ENCODE results near the gene EXOSC10. TPM values are rescaled to one million over a fixed set of nuclear protein-coding genes. Genes with fewer than 3 reads are reported as not detected.

EXOSC10 gene
- polyA plus RNA-seq, 2 of the 4 experiments (the other 2 are of a cell fraction): 45.4 to 76.9 TPM

DNA sequence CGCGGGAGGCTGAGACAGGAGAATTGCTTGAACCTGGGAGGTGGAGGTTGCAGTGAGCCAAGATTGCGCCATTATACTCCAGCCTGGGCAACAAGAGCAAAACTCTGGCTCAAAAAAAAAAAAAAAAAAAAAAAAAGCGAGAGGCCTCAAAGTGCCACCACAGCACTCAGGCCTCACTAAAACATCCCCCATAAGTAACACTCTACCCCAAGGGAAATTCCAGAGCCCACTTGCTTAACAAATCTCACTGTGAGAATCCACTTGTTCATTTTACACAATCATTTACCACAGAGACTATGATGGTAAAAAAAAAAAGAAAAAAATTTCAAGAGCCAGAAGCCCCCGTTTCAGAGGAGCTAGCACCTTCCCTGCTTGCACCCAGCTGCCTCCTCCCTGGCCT, 26.3 kb upstream of the EXOSC10 start:
- ATAC-seq (no peak), DNase-seq (ENCODE audit: low read depth in 1 of 2, low spot score in 1 of 2) (no peak), FAIRE-seq (no peak)
- Histone ChIP-seq H3K9me3 (no peaks in the 10 kb centered on the region), H3K4me3 (no peak overlapping the region), H3K4me1 (no peaks in the 10 kb centered on the region), H3K4me2 (no peak overlapping the region), H3K27ac (no peak overlapping the region)
- 97% methylated on average over 5 of the region's 5 CpGs for WGBS (ENCODE audit: missing lambda C conversion rate)
- POLR2A ChIA-PET: no interaction called here
- CTCF ChIA-PET: interaction anchor here (0.6 to 0.9 kb wide), 3 partner anchors 49 to 128 kb away, joined by 3 read pairs; no protein-coding TSS in a partner anchor
- TF ChIP-seq NFE2L2 (conservative IDR thresholded peaks at IDR 0.05; ENCODE audit: low read length) (no peak), POLR2A (IDR thresholded peaks at IDR 0.05; ENCODE audit: low read length) (no peak), RNF2 (IDR thresholded peaks at IDR 0.05; ENCODE audit: borderline replicate concordance, low read depth) (no peak), KDM1A (IDR thresholded peaks at IDR 0.05; ENCODE audit: low read depth) (no peak), HEYL (CRISPR knock-in tag; IDR thresholded peaks at IDR 0.05) (no peak), JUNB (IDR thresholded peaks at IDR 0.05) (no peak), FOXS1 (CRISPR knock-in tag; IDR thresholded peaks at IDR 0.05) (no peak), PHF8 (IDR thresholded peaks at IDR 0.05; ENCODE audit: borderline replicate concordance, low read depth) (no peak), CBX8 (IDR thresholded peaks at IDR 0.05) (no peak)
- TF ChIP-seq, protein P1, sequence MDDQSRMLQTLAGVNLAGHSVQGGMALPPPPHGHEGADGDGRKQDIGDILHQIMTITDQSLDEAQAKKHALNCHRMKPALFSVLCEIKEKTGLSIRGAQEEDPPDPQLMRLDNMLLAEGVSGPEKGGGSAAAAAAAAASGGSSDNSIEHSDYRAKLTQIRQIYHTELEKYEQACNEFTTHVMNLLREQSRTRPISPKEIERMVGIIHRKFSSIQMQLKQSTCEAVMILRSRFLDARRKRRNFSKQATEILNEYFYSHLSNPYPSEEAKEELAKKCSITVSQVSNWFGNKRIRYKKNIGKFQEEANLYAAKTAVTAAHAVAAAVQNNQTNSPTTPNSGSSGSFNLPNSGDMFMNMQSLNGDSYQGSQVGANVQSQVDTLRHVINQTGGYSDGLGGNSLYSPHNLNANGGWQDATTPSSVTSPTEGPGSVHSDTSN (IDR thresholded peaks at IDR 0.05): no peak

DNA sequence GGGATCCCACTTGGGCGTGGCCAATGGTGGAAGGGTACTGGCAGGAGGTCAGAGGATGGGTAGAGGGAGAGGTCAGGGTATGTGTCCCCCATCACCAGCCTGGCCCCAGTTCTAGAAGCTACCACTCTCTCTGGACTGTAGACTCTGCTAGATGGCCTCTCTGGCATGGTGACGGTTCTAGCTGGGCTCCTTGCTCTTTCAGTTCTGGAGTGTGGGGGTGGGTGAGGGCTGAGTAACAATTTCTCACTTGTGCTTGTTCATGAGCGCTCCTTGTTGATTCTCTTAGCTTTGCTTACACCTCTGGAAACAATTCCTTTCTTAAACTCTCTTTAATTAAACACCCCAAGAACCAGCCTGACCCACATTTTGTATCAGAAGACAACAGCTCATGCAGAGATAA, 25.3 kb upstream of the EXOSC10 start:
- Histone ChIP-seq H3K4me2 (no peak overlapping the region), H3K4me1 (no peaks in the 10 kb centered on the region), H3K4me3 (no peak overlapping the region), H3K9me3 (no peaks in the 10 kb centered on the region), H3K27ac (no peak overlapping the region)
- DNase-seq (ENCODE audit: low read depth in 1 of 2, low spot score in 1 of 2): no peak
- CTCF ChIA-PET: interaction anchor here (0.8 to 1.4 kb wide), 2 partner anchors 10 to 36 kb away, joined by 3 to 4 read pairs; no protein-coding TSS in a partner anchor
- POLR2A ChIA-PET: no interaction called here
- TF ChIP-seq, protein P1 (IDR thresholded peaks at IDR 0.05): no peak
- no peak for TF ChIP-seq HDAC2 (IDR thresholded peaks at IDR 0.05)
- TF ChIP-seq, protein P2, sequence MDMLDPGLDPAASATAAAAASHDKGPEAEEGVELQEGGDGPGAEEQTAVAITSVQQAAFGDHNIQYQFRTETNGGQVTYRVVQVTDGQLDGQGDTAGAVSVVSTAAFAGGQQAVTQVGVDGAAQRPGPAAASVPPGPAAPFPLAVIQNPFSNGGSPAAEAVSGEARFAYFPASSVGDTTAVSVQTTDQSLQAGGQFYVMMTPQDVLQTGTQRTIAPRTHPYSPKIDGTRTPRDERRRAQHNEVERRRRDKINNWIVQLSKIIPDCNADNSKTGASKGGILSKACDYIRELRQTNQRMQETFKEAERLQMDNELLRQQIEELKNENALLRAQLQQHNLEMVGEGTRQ (IDR thresholded peaks at IDR 0.05): no peak
- TF ChIP-seq, protein P3, sequence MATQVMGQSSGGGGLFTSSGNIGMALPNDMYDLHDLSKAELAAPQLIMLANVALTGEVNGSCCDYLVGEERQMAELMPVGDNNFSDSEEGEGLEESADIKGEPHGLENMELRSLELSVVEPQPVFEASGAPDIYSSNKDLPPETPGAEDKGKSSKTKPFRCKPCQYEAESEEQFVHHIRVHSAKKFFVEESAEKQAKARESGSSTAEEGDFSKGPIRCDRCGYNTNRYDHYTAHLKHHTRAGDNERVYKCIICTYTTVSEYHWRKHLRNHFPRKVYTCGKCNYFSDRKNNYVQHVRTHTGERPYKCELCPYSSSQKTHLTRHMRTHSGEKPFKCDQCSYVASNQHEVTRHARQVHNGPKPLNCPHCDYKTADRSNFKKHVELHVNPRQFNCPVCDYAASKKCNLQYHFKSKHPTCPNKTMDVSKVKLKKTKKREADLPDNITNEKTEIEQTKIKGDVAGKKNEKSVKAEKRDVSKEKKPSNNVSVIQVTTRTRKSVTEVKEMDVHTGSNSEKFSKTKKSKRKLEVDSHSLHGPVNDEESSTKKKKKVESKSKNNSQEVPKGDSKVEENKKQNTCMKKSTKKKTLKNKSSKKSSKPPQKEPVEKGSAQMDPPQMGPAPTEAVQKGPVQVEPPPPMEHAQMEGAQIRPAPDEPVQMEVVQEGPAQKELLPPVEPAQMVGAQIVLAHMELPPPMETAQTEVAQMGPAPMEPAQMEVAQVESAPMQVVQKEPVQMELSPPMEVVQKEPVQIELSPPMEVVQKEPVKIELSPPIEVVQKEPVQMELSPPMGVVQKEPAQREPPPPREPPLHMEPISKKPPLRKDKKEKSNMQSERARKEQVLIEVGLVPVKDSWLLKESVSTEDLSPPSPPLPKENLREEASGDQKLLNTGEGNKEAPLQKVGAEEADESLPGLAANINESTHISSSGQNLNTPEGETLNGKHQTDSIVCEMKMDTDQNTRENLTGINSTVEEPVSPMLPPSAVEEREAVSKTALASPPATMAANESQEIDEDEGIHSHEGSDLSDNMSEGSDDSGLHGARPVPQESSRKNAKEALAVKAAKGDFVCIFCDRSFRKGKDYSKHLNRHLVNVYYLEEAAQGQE (IDR thresholded peaks at IDR 0.05): no peak
- TF ChIP-seq POLR2A (IDR thresholded peaks at IDR 0.05; ENCODE audit: low read length): no peak
- TF ChIP-seq ZSCAN20 (CRISPR knock-in tag; IDR thresholded peaks at IDR 0.05): no peak
- TF ChIP-seq BHLHE40 (IDR thresholded peaks at IDR 0.05; ENCODE audit: low read depth, low read length): no peak
- TF ChIP-seq, protein P4, sequence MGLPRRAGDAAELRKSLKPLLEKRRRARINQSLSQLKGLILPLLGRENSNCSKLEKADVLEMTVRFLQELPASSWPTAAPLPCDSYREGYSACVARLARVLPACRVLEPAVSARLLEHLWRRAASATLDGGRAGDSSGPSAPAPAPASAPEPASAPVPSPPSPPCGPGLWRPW (IDR thresholded peaks at IDR 0.05): no peak
- no peak for TF ChIP-seq HOXB13 (CRISPR knock-in tag; IDR thresholded peaks at IDR 0.05; ENCODE audit: low read depth)
- TF ChIP-seq NPAS2 (CRISPR knock-in tag; IDR thresholded peaks at IDR 0.05; ENCODE audit: borderline replicate concordance): no peak
- TF ChIP-seq SREBF2 (IDR thresholded peaks at IDR 0.05): no peak
- TF ChIP-seq CHD2 (IDR thresholded peaks at IDR 0.05; ENCODE audit: low read length, partially characterized antibody): no peak
- TF ChIP-seq ZNF302 (CRISPR knock-in tag; IDR thresholded peaks at IDR 0.05): no peak
- no peak for TF ChIP-seq RFX5 (IDR thresholded peaks at IDR 0.05)
- TF ChIP-seq JUNB (IDR thresholded peaks at IDR 0.05): no peak
- TF ChIP-seq JUN (IDR thresholded peaks at IDR 0.05): no peak
- TF ChIP-seq, protein P5, sequence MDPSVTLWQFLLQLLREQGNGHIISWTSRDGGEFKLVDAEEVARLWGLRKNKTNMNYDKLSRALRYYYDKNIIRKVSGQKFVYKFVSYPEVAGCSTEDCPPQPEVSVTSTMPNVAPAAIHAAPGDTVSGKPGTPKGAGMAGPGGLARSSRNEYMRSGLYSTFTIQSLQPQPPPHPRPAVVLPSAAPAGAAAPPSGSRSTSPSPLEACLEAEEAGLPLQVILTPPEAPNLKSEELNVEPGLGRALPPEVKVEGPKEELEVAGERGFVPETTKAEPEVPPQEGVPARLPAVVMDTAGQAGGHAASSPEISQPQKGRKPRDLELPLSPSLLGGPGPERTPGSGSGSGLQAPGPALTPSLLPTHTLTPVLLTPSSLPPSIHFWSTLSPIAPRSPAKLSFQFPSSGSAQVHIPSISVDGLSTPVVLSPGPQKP (IDR thresholded peaks at IDR 0.05; ENCODE audit: low read depth, low read length): no peak
- TF ChIP-seq HOXA7 (CRISPR knock-in tag; IDR thresholded peaks at IDR 0.05): no peak
- no peak for TF ChIP-seq NR3C1 (IDR thresholded peaks at IDR 0.05)
- TF ChIP-seq POLR2AphosphoS2 (conservative IDR thresholded peaks at IDR 0.05; ENCODE audit: low read length): no peak
- no peak for ATAC-seq
- 80% methylated on average over 3 of the region's 3 CpGs for WGBS (ENCODE audit: missing lambda C conversion rate)
- no peak for FAIRE-seq

Data from A549 (cell line).